Measurements from ENCODE around the gene ABCA5.

Gene ABCA5

DNA sequence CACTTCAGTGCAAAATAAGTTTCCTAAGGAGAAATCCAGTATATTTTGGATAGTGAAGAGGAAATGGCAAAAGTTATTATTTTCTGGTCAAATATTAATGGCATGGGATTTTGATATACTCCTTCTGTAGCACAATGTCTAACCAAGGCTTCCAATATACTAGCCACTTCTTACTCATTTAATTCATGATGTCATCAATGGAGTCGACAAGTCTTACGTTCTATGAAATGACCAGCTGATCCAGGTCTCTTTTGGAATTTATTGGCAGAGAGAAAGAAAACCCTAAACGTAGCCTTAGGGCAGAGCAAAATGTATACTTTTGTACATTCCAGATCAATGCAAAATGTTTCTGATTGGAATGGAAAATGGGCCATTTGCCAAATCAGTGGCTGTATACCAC is 90.0 kb downstream of the ABCA5 start (continued):
- TF ChIP-seq, protein P1, sequence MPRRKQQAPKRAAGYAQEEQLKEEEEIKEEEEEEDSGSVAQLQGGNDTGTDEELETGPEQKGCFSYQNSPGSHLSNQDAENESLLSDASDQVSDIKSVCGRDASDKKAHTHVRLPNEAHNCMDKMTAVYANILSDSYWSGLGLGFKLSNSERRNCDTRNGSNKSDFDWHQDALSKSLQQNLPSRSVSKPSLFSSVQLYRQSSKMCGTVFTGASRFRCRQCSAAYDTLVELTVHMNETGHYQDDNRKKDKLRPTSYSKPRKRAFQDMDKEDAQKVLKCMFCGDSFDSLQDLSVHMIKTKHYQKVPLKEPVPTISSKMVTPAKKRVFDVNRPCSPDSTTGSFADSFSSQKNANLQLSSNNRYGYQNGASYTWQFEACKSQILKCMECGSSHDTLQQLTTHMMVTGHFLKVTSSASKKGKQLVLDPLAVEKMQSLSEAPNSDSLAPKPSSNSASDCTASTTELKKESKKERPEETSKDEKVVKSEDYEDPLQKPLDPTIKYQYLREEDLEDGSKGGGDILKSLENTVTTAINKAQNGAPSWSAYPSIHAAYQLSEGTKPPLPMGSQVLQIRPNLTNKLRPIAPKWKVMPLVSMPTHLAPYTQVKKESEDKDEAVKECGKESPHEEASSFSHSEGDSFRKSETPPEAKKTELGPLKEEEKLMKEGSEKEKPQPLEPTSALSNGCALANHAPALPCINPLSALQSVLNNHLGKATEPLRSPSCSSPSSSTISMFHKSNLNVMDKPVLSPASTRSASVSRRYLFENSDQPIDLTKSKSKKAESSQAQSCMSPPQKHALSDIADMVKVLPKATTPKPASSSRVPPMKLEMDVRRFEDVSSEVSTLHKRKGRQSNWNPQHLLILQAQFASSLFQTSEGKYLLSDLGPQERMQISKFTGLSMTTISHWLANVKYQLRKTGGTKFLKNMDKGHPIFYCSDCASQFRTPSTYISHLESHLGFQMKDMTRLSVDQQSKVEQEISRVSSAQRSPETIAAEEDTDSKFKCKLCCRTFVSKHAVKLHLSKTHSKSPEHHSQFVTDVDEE (CRISPR knock-in tag; IDR thresholded peaks at IDR 0.05), result no peak
- no peak for TF ChIP-seq ARNTL (CRISPR knock-in tag; IDR thresholded peaks at IDR 0.05; ENCODE audit: borderline replicate concordance, low read depth)
- no peak for TF ChIP-seq ZNF70 (CRISPR knock-in tag; IDR thresholded peaks at IDR 0.05)
- TF ChIP-seq PPARA (CRISPR knock-in tag; IDR thresholded peaks at IDR 0.05; ENCODE audit: borderline replicate concordance), result no peak
- no peak for TF ChIP-seq OSR1 (CRISPR knock-in tag; IDR thresholded peaks at IDR 0.05)
- no peak for TF ChIP-seq CSDC2 (CRISPR knock-in tag; IDR thresholded peaks at IDR 0.05)
- no peak for TF ChIP-seq ISL1 (CRISPR knock-in tag; IDR thresholded peaks at IDR 0.05)
- no peak for TF ChIP-seq RARB (CRISPR knock-in tag; IDR thresholded peaks at IDR 0.05)

DNA sequence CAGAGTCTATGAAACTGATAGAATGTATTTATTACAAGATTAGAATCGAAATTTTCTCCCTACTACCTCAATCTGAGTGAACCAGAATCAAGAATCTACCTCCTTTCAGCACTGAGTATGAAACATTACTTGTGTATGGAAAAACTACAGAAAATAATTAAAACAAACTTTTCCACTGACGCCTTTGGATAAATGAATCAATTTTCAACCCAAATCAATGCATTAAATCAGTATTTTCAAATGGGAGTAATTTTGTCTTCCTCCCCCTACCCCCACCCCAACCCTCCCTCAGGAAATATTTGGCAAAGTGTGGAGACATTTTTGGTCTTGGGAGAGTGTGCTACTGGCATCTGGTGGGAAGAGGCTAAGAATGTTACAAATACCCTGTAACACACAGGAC is 90.5 kb downstream of the ABCA5 start:
- no peak for TF ChIP-seq CSDC2 (CRISPR knock-in tag; IDR thresholded peaks at IDR 0.05)
- TF ChIP-seq SNAI2 (CRISPR knock-in tag; IDR thresholded peaks at IDR 0.05), result no peak
- no peak for TF ChIP-seq TCF4 (CRISPR knock-in tag; IDR thresholded peaks at IDR 0.05; ENCODE audit: borderline replicate concordance)
- no peak for TF ChIP-seq CSRNP3 (CRISPR knock-in tag; IDR thresholded peaks at IDR 0.05)
- no peak for TF ChIP-seq ESRRG (CRISPR knock-in tag; IDR thresholded peaks at IDR 0.05)
- TF ChIP-seq OSR1 (CRISPR knock-in tag; IDR thresholded peaks at IDR 0.05), result no peak
- no peak for TF ChIP-seq CREB5 (CRISPR knock-in tag; IDR thresholded peaks at IDR 0.05; ENCODE audit: low read depth)
- TF ChIP-seq ZFP3 (CRISPR knock-in tag; IDR thresholded peaks at IDR 0.05), result no peak
- TF ChIP-seq, protein P1 (CRISPR knock-in tag; IDR thresholded peaks at IDR 0.05), result no peak
- TF ChIP-seq GLIS3 (CRISPR knock-in tag; IDR thresholded peaks at IDR 0.05), result no peak
- no peak for TF ChIP-seq ZFP30 (CRISPR knock-in tag; IDR thresholded peaks at IDR 0.05)
- TF ChIP-seq ZNF8 (CRISPR knock-in tag; IDR thresholded peaks at IDR 0.05), result no peak
- TF ChIP-seq, protein P2, sequence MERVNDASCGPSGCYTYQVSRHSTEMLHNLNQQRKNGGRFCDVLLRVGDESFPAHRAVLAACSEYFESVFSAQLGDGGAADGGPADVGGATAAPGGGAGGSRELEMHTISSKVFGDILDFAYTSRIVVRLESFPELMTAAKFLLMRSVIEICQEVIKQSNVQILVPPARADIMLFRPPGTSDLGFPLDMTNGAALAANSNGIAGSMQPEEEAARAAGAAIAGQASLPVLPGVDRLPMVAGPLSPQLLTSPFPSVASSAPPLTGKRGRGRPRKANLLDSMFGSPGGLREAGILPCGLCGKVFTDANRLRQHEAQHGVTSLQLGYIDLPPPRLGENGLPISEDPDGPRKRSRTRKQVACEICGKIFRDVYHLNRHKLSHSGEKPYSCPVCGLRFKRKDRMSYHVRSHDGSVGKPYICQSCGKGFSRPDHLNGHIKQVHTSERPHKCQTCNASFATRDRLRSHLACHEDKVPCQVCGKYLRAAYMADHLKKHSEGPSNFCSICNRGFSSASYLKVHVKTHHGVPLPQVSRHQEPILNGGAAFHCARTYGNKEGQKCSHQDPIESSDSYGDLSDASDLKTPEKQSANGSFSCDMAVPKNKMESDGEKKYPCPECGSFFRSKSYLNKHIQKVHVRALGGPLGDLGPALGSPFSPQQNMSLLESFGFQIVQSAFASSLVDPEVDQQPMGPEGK (CRISPR knock-in tag; IDR thresholded peaks at IDR 0.05; ENCODE audit: borderline replicate concordance), result no peak
- no peak for TF ChIP-seq ARNTL (CRISPR knock-in tag; IDR thresholded peaks at IDR 0.05; ENCODE audit: borderline replicate concordance, low read depth)
- TF ChIP-seq ISL1 (CRISPR knock-in tag; IDR thresholded peaks at IDR 0.05), result no peak
- no peak for TF ChIP-seq ZC3H10 (CRISPR knock-in tag; IDR thresholded peaks at IDR 0.05)
- TF ChIP-seq PPARA (CRISPR knock-in tag; IDR thresholded peaks at IDR 0.05; ENCODE audit: borderline replicate concordance), result no peak
- no peak for TF ChIP-seq ZNF70 (CRISPR knock-in tag; IDR thresholded peaks at IDR 0.05)
- no peak for TF ChIP-seq BACH2 (CRISPR knock-in tag; IDR thresholded peaks at IDR 0.05; ENCODE audit: borderline replicate concordance)
- no peak for TF ChIP-seq RARB (CRISPR knock-in tag; IDR thresholded peaks at IDR 0.05)
- no peak for ATAC-seq
